Keratinocyte (primary cell): ENCODE data around the gene STK32B. TPM values are rescaled to one million over a fixed set of nuclear protein-coding genes. Genes with fewer than 3 reads are reported as not detected.
"Not testable (repeated sequence)": the region's sequence is repeated elsewhere in the genome, so short reads cannot be mapped to it uniquely, and the experiment has no call there.

ENCODE experiments used
- DNase-seq: peaks from one replicate; pipeline ENCODE4 v3.0.0-alpha.2; 2011; ENCODE audit warnings: low read depth, missing footprints, low spot score
- FAIRE-seq: peaks from 2 replicates; lab custom pipeline; 2011; peaks lifted over from hg19 to GRCh38; lab: Jason Lieb, UNC
- H2AFZ ChIP-seq: 2 replicates; pipeline ENCODE4 v1.6.0; 2012; ENCODE audit warnings: low read length, control low read depth, inconsistent platforms; ENCODE audit not compliant: control insufficient read depth
- H3K27ac ChIP-seq: 2 replicates; pipeline ENCODE4 v1.5.1; 2011; ENCODE audit warnings: low read length; ENCODE audit not compliant: control insufficient read depth, insufficient read depth
- H3K27me3 ChIP-seq: 3 replicates; pipeline ENCODE4 v1.6.0; 2011; ENCODE audit warnings: low read length; ENCODE audit not compliant: control insufficient read depth, insufficient read depth; ENCODE audit errors: extremely low read depth
- H3K36me3 ChIP-seq, 2 experiments: 2 replicates in 1 of 2; 3 replicates in 1 of 2; pipeline ENCODE4 v1.5.1; 2011; ENCODE audit warnings: low read length in 2 of 2, mild to moderate bottlenecking in 1 of 2; ENCODE audit not compliant: control insufficient read depth in 2 of 2, insufficient read depth in 2 of 2; ENCODE audit errors: extremely low read depth in 1 of 2
- H3K4me1 ChIP-seq: 3 replicates; pipeline ENCODE4 v1.5.1; 2011; ENCODE audit warnings: low read length; ENCODE audit not compliant: control insufficient read depth, insufficient read depth; ENCODE audit errors: extremely low read depth
- H3K4me2 ChIP-seq: 3 replicates; pipeline ENCODE4 v1.6.0; 2011; ENCODE audit warnings: low read depth, low read length; ENCODE audit not compliant: control insufficient read depth, insufficient read depth; ENCODE audit errors: extremely low read depth
- H3K4me3 ChIP-seq, 3 experiments: fragments of 200-600 bp in 1 of 3; sonication (generic) in 1 of 3; 2 replicates in 2 of 3; 3 replicates in 1 of 3; pipeline ENCODE4 v1.5.1; 2011 to 2016; ENCODE audit warnings: low read length in 3 of 3, mild to moderate bottlenecking in 3 of 3, control low read depth in 2 of 3, inconsistent platforms in 1 of 3, low read depth in 1 of 3, mixed read lengths in 1 of 3, mixed run types in 1 of 3, moderate library complexity in 1 of 3; ENCODE audit not compliant: control insufficient read depth in 2 of 3, insufficient read depth in 2 of 3; ENCODE audit errors: extremely low read depth in 1 of 3
- H3K79me2 ChIP-seq: 2 replicates; pipeline ENCODE4 v1.6.0; 2012; ENCODE audit warnings: low read length; ENCODE audit not compliant: control insufficient read depth, insufficient read depth
- H3K9ac ChIP-seq: 3 replicates; pipeline ENCODE4 v1.6.0; 2011; ENCODE audit warnings: low read length; ENCODE audit not compliant: control insufficient read depth, insufficient read depth; ENCODE audit errors: extremely low read depth
- H3K9me1 ChIP-seq: 3 replicates; pipeline ENCODE4 v1.6.0; 2011; ENCODE audit warnings: low read length; ENCODE audit not compliant: control insufficient read depth, insufficient read depth; ENCODE audit errors: extremely low read depth
- H3K9me3 ChIP-seq: 2 replicates; pipeline ENCODE4 v1.5.1; 2012; ENCODE audit warnings: low read depth, low read length; ENCODE audit not compliant: control insufficient read depth
- H4K20me1 ChIP-seq: 3 replicates; pipeline ENCODE4 v1.6.0; 2011; ENCODE audit warnings: low read length; ENCODE audit not compliant: control insufficient read depth, insufficient read depth; ENCODE audit errors: extremely low read depth
- CTCF ChIP-seq, 3 experiments: IDR thresholded peaks in 1 of 3; conservative IDR thresholded peaks in 1 of 3; optimal IDR thresholded peaks in 1 of 3; 2 replicates in 2 of 3; 3 replicates in 1 of 3; pipeline versions ENCODE3 to v1.5.1; 2011; ENCODE audit warnings: low read length in 3 of 3, mild to moderate bottlenecking in 3 of 3, moderate library complexity in 2 of 3, control low read depth in 1 of 3, inconsistent platforms in 1 of 3; ENCODE audit not compliant: insufficient read depth in 2 of 3; ENCODE audit errors: extremely low read depth in 1 of 3
- EZH2 ChIP-seq: IDR thresholded peaks from one replicate; pipeline ENCODE4 v1.6.1; 2012; ENCODE audit warnings: inconsistent platforms, mild to moderate bottlenecking, low read length, moderate library complexity
- dilution Hi-C: fragments of 300-500 bp; cut with MboI; formaldehyde crosslinking; loops from one replicate; pipeline ENCODE4 v1.7.0; 2020; ENCODE audit warnings: low sequenced_read_pairs; ENCODE audit not compliant: extremely low pct_ligation_motif_present
- polyA plus RNA-seq, 5 experiments: library from polyadenylated mRNA; depleted of rRNA in 3 of 5; stranded (reverse) in 3 of 5; stranded (forward) in 1 of 5; unstranded in 1 of 5; fragments of >200 nt; gene quantifications; 1 replicate in 1 of 5; 2 replicates in 3 of 5; 3 replicates in 1 of 5; pipeline versions ENCODE4 v1.2.1 to v1.2.3, GENCODE V29; 2011 to 2012; ENCODE audit warnings: missing spikeins in 2 of 5, low read depth in 1 of 5, low replicate concordance in 1 of 5

STK32B gene
- polyA plus RNA-seq, 1 donor (not counting 4 experiments of a cell fraction or from before 2014, with no cell fraction given), result 3.4 TPM

GRCh38 chr4:5166377-5166776 is 115.1 kb downstream of the STK32B start:
- DNase-seq, result no peak
- Histone ChIP-seq H3K9me3 (no peaks in the 10 kb centered on the region), H2AFZ (no peak overlapping the region), H3K27me3 (no peaks in the 10 kb centered on the region), H3K79me2 (no peaks in the 10 kb centered on the region), H3K36me3 (no peaks in the 10 kb centered on the region), H3K4me1 (peaks cover 2% of the 10 kb centered on the region), H3K4me3 (no peak overlapping the region), H3K9ac (no peak overlapping the region), H3K27ac (no peak overlapping the region), H3K4me2 (no peak overlapping the region), H4K20me1 (no peaks in the 10 kb centered on the region), H3K9me1 (no peaks in the 10 kb centered on the region)
- FAIRE-seq, result no peak
- dilution Hi-C loops, result no loop called here
- no peak for TF ChIP-seq EZH2
- TF ChIP-seq CTCF (optimal IDR thresholded peaks at IDR 0.05 in 1 of 3, IDR thresholded peaks at IDR 0.05 in 1 of 3, conservative IDR thresholded peaks at IDR 0.05 in 1 of 3; ENCODE audit: extremely low read depth in 1 of 3, insufficient read depth in 2 of 3, low read length in 3 of 3), result no peak

- Histone ChIP-seq H3K9ac (no peak overlapping the region), H4K20me1 (no peaks in the 10 kb centered on the region), H2AFZ (no peak overlapping the region), H3K27me3 (no peaks in the 10 kb centered on the region), H3K9me3 (no peaks in the 10 kb centered on the region), H3K36me3 (no peaks in the 10 kb centered on the region), H3K4me2 (no peak overlapping the region), H3K79me2 (no peaks in the 10 kb centered on the region), H3K27ac (no peak overlapping the region), H3K4me3 (no peak overlapping the region), H3K9me1 (no peaks in the 10 kb centered on the region), H3K4me1 (peaks cover 2% of the 10 kb centered on the region)
- TF ChIP-seq CTCF (optimal IDR thresholded peaks at IDR 0.05 in 1 of 3, IDR thresholded peaks at IDR 0.05 in 1 of 3, conservative IDR thresholded peaks at IDR 0.05 in 1 of 3; ENCODE audit: extremely low read depth in 1 of 3, insufficient read depth in 2 of 3, low read length in 3 of 3) (no peak), EZH2 (no peak)
- dilution Hi-C loops, result no loop called here
- FAIRE-seq (no peak), DNase-seq (no peak)
Observed at GRCh38 chr4:5168891-5169290, 117.6 kb downstream of the STK32B start.

GRCh38 chr4:5175836-5176235 is 124.6 kb downstream of the STK32B start:
- H3K9ac ChIP-seq, DNase-seq, H3K4me2 ChIP-seq, H3K4me3 ChIP-seq, H3K9me1 ChIP-seq, H4K20me1 ChIP-seq, H3K27ac ChIP-seq, H3K9me3 ChIP-seq, H3K79me2 ChIP-seq, FAIRE-seq, H3K27me3 ChIP-seq, H3K36me3 ChIP-seq, H3K4me1 ChIP-seq, H2AFZ ChIP-seq, dilution Hi-C loops: not testable (repeated sequence)
